Measurements from ENCODE around the gene PRDM16.

The PRDM16 gene

GRCh38 chr1:3410142-3410925, 341.3 kb downstream of the PRDM16 start:
- no peak for DNase-seq

GRCh38 chr1:3411806-3412205, 342.8 kb downstream of the PRDM16 start:
- DNase-seq: no peak

GRCh38 chr1:3412376-3412775, 343.4 kb downstream of the PRDM16 start:
- DNase-seq: no peak

- DNase-seq: no peak
These were observed 345.1 kb downstream of the PRDM16 start for GRCh38 chr1:3413975-3414710.

GRCh38 chr1:3415260-3416090, 346.5 kb downstream of the PRDM16 start:
- no peak for DNase-seq

GRCh38 chr1:3417082-3417739, 348.2 kb downstream of the PRDM16 start:
- DNase-seq: peak; percentile 4

- DNase-seq: no peak
These were observed 348.9 kb downstream of the PRDM16 start for GRCh38 chr1:3417934-3418333.

- no peak for DNase-seq
These were observed 349.6 kb downstream of the PRDM16 start for GRCh38 chr1:3418600-3418999.

GRCh38 chr1:3419415-3420204, 350.6 kb downstream of the PRDM16 start:
- no peak for DNase-seq

GRCh38 chr1:3420218-3420951, 351.4 kb downstream of the PRDM16 start:
- DNase-seq: no peak

- peak; percentile 2 for DNase-seq
These were observed 353.6 kb downstream of the PRDM16 start for GRCh38 chr1:3422638-3423037.

- peak; percentile 2 for DNase-seq
These were observed 354.3 kb downstream of the PRDM16 start for GRCh38 chr1:3423245-3423829.

- no peak for DNase-seq
These were observed 355.1 kb downstream of the PRDM16 start for GRCh38 chr1:3423896-3424611.

GRCh38 chr1:3425486-3426215, 356.6 kb downstream of the PRDM16 start:
- DNase-seq: no peak

- no peak for DNase-seq
These were observed 358.0 kb downstream of the PRDM16 start for GRCh38 chr1:3426956-3427535.

GRCh38 chr1:3427711-3428704, 359.0 kb downstream of the PRDM16 start:
- no peak for DNase-seq

GRCh38 chr1:3428899-3429298, 359.9 kb downstream of the PRDM16 start:
- DNase-seq: no peak

- DNase-seq: no peak
These were observed 360.3 kb downstream of the PRDM16 start for GRCh38 chr1:3429320-3429719.

Data from OCI-M1 (cell line).